ENCODE data around the gene RIN3. TPM values are rescaled to one million over a fixed set of nuclear protein-coding genes. Genes with fewer than 3 reads are reported as not detected.

RIN3 gene
- total and polyA plus RNA-seq, 2 donors (not counting 3 experiments of a cell fraction or from before 2014, with no cell fraction given): 5.1 to 20.8 TPM

- dilution Hi-C loops (cut with MboI; ENCODE audit: extremely low pct_ligation_motif_present, low sequenced_read_pairs) (no loop called here), intact Hi-C loops (cut with micrococcal nuclease) (no loop called here)
- Histone ChIP-seq H3K27ac (ENCODE audit: insufficient read depth, low read depth, low read length) (no peak overlapping the region), H3K4me2 (ENCODE audit: insufficient read depth, low read length) (no peak overlapping the region), H3K36me3 (ENCODE audit: control insufficient read depth in 2 of 2, extremely low read depth in 1 of 2, insufficient read depth in 2 of 2, low read length in 2 of 2) (no peaks in the 10 kb centered on the region), H3K9me1 (replicated peaks; ENCODE audit: control insufficient read depth, extremely low read depth, insufficient read depth, low read length) (no peaks in the 10 kb centered on the region), H3K4me1 (ENCODE audit: control insufficient read depth, extremely low read depth, insufficient read depth, low read length) (peaks cover 5% of the 10 kb centered on the region), H3K9ac (replicated peaks; ENCODE audit: extremely low read depth, insufficient read depth, low read length) (no peak overlapping the region), H3K4me3 (replicated peaks in 1 of 3; ENCODE audit: insufficient read depth in 1 of 3, low read depth in 1 of 3, low read length in 3 of 3) (no peak overlapping the region), H3K79me2 (ENCODE audit: control insufficient read depth, insufficient read depth, low read length) (no peaks in the 10 kb centered on the region), H3K9me3 (replicated peaks; ENCODE audit: control insufficient read depth, insufficient read depth, low read length) (no peaks in the 10 kb centered on the region), H4K20me1 (replicated peaks; ENCODE audit: control insufficient read depth, extremely low read depth, insufficient read depth, low read length) (no peaks in the 10 kb centered on the region), H2AFZ (ENCODE audit: low read depth, low read length) (no peak overlapping the region), H3K27me3 (ENCODE audit: control insufficient read depth in 2 of 2, insufficient read depth in 2 of 2, low read length in 2 of 2) (peaks cover 0 to 2% of the 10 kb centered on the region in 2 experiments)
- FAIRE-seq (no peak), DNase-seq (ENCODE audit: low read depth, low spot score) (no peak)
- CTCF ChIA-PET: interaction anchor here (1.1 to 2.3 kb wide), 3 partner anchors 11 to 41 kb away, joined by 3 to 6 read pairs (median 5); no protein-coding TSS in a partner anchor
- BruUV-seq (replicated peaks): no TSS peak
- TF ChIP-seq MAX (IDR thresholded peaks at IDR 0.05; ENCODE audit: insufficient read depth, insufficient read length): no peak
- no peak for TF ChIP-seq GATA2 (IDR thresholded peaks at IDR 0.05; ENCODE audit: insufficient read depth, insufficient read length, low read depth, low read length)
- no peak for TF ChIP-seq JUN (IDR thresholded peaks at IDR 0.05; ENCODE audit: borderline replicate concordance, insufficient read depth, insufficient read length, low read depth)
- TF ChIP-seq POLR2A (IDR thresholded peaks at IDR 0.05; ENCODE audit: low read depth, low read length): no peak
- no peak for TF ChIP-seq CTCF (IDR thresholded peaks at IDR 0.05; ENCODE audit: extremely low read depth in 1 of 2, insufficient read depth in 1 of 2, low read depth in 1 of 2, low read length in 2 of 2)
- no peak for TF ChIP-seq POLR2AphosphoS5 (IDR thresholded peaks at IDR 0.05; ENCODE audit: insufficient read depth, low read depth, low read length)
- no peak for TF ChIP-seq EZH2 (IDR thresholded peaks at IDR 0.05; ENCODE audit: borderline replicate concordance, low read depth, low read length, severe bottlenecking)
- TF ChIP-seq MYC (IDR thresholded peaks at IDR 0.05; ENCODE audit: low read depth, low read length): no peak
- no peak for TF ChIP-seq FOS (IDR thresholded peaks at IDR 0.05; ENCODE audit: borderline replicate concordance, insufficient read depth, low read length)
- POLR2A ChIA-PET: no interaction called here
Observed at GRCh38 chr14:92500491-92500941, 13.1 kb upstream of the RIN3 start.
